ENCODE results near the gene HES2.
A peak's percentile ranks its signal among the peaks of the same experiment; 100 is the strongest.
"Not testable (repeated sequence)": the region's sequence is repeated elsewhere in the genome, so short reads cannot be mapped to it uniquely, and the experiment has no call there.

The HES2 gene

GRCh38 chr1:6389971-6390370 is 29.7 kb downstream of the HES2 start:
- DNase-seq (ENCODE audit: low read depth): no peak

DNA sequence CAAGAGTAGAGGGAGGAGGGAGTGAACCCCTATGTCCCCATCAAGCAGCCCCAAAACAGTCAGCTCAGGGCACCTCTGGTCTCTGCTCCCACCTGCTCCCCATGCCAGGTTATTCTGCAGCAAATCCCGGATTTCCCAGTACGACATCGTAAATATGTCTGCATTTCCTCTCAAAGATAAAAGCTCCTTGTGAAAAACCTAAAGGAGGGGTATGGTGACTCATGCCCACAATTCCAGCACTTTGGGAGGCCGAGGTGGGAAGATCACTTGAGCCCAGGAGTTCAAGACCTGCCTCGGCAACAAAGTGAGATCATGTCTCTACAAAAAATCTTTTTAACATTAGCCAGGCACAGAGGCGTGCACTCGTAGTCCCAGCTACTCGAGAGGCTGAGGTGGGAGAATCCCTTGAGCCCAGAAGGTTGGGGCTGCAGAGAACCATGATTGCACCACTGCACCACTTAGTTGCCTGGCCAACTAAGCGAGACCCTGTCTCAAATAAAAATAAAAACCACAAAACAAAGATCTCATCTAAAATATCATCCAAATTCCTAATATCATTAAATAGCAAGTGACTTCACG is 33.3 kb downstream of the HES2 start:
- peak; percentile 51 for DNase-seq (ENCODE audit: low read depth)

DNA sequence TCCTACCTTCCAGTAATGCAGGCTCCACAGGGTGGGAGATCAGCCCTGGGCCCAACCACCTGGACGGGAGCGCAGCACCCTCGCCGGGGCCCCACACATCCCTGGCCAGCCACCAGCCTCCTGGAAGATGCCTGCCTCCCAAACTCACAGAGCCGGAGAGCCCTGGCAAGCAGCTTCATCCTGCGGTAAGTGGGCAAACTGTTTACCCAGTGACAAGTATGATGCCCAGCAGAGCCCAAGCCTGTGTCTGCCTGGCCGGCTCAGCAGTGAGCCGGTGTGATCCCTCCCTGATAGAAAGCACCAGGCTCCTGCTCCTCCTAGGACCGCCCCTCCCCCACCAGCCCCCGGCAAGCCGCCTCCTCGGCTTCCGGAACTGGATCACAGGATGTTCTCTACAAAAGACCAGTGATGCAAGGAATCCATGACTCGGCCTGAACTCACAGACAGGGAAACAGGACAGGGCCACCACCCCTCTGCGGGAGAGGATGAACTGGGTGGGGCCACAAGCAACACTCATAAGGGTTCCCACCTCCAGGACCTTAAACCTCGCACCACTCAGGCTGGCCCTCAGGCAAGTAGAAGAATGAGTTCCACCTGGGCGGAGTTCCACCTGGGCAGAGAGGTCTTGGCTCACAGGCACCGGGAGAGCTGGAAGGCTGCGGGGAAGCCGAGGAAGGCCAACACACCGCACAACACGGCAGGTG is 34.1 kb downstream of the HES2 start:
- peak; percentile 78 for DNase-seq (ENCODE audit: low read depth)

DNA sequence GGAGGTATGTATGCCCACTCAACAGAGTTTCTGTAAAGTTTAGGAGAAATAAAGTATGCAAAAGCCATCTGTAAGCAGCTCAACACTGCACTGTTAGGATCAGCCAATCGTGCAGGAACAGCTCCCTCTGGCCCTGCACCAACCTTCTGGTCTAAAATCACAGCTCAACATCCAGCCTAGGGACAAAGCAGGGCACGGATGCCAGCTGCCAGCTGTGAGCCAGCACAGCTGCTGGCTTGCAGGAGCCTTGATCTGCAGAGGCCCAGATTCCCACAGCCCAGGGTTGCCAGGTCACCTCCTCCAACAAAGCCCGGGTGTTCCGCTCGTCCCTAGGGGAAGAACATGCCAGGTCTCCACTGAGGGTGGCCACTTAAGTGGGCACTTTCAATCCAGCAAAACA is 34.8 kb downstream of the HES2 start:
- no peak for DNase-seq (ENCODE audit: low read depth)

- DNase-seq (ENCODE audit: low read depth): no peak
Measured at GRCh38 chr1:6384135-6384534, 35.6 kb downstream of the HES2 start.

- DNase-seq (ENCODE audit: low read depth): no peak
Measured at GRCh38 chr1:6380037-6380436, 39.7 kb downstream of the HES2 start.

- no peak for DNase-seq (ENCODE audit: low read depth)
Measured at GRCh38 chr1:6378096-6378746, 41.5 kb downstream of the HES2 start.

DNA sequence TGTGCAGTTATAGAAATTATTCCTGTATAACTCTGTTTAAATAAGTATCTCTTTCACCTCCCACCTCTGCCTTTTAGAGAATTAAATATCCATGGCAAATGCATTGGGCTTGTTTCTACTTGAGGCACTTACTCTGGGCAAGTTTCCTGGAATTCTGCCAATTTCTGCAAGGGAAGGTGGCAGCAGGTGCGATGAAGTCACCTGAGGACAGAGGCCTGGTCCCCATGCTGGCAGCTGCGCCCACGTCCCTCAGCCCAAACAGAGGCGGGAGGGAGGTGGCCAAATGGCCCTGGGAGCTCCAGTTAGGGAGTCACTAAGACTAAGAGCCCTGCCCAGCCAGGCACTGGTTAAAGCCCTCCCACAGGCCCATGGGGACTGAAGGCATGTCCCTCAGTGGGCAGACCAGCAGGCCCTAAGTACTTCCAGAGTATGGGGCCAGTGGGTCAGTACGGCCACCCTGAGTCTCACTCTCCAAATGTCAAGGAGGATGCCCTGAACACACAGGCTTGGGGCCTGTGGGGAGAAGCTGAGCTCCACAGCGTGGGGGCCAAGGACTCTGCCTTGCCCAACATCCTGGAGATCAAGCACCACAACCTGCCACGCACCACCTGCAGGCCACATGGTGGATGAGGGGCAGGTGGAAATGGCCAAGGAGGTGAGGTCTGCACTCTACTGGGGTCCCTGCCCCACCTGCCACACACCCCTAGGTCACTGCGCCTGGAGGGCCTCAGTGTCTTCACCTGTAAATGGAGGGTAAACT is 45.6 kb downstream of the HES2 start:
- no peak for DNase-seq (ENCODE audit: low read depth)

GRCh38 chr1:6372236-6372635 is 47.5 kb downstream of the HES2 start:
- not testable (repeated sequence) for DNase-seq (ENCODE audit: low read depth)

GRCh38 chr1:6370006-6370405 is 49.7 kb downstream of the HES2 start:
- DNase-seq (ENCODE audit: low read depth): no peak

GRCh38 chr1:6367381-6368012 is 52.2 kb downstream of the HES2 start:
- DNase-seq (ENCODE audit: low read depth): no peak

GRCh38 chr1:6365047-6365446 is 54.7 kb downstream of the HES2 start:
- DNase-seq (ENCODE audit: low read depth): no peak

DNA sequence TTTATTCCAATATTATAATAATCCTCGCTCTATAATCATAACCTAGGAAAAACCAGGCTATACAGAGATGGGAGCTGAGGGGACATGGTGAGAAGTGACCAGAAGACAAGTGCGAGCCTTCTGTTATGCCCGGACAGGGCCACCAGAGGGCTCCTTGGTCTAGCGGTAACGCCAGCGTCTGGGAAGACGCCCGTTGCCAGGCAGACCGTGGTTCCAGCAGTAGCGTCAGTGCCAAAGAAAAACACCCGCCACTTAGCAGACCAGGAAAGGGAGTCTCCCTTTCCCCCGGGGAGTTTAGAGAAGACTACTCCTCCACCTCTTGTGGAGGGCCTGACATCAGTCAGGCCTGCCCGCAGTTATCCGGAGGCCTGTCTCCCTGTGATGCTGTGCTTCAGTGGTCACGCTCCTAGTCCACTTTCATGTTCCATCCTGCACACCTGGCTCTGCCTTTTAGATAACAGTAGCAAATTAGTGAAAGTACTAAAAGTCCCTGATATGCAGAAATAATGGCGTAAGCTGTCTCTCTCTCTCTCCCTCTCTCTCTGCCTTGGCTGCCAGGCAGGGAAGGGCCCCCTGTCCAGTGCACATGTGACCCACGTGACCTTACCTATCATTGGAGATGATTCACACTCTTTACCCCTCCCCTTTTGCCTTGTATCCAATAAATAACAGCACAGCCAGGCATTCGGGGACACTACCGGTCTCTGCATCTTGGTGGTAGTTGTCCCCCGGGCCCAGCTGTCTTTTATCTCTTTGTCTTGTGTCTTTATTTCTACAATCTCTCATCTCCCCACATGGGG is 56.4 kb downstream of the HES2 start:
- peak; percentile 62 for DNase-seq (ENCODE audit: low read depth)

Data from EH (cell line).